ENCODE results near the gene RCAN2.

DNA sequence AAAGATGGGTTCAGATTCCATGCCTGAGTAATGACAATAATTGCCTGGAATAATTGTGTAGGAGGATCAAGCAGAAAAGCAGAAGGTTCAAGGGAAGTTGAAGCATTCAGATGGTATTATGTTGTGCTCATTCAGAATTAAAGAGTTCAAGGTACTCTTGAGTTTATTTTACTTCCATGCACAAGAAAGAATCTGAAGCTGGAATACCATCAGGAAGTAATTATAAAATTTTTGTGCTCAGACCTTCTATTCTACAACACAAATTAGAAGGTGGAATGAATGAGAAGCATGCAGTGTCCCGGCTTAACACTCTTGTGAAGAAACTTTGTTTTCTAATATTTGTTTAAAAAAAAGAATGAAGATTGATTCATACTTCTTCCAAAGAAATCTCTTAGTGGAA lies 181.1 kb downstream of the RCAN2 start:
- TF ChIP-seq, protein P1, sequence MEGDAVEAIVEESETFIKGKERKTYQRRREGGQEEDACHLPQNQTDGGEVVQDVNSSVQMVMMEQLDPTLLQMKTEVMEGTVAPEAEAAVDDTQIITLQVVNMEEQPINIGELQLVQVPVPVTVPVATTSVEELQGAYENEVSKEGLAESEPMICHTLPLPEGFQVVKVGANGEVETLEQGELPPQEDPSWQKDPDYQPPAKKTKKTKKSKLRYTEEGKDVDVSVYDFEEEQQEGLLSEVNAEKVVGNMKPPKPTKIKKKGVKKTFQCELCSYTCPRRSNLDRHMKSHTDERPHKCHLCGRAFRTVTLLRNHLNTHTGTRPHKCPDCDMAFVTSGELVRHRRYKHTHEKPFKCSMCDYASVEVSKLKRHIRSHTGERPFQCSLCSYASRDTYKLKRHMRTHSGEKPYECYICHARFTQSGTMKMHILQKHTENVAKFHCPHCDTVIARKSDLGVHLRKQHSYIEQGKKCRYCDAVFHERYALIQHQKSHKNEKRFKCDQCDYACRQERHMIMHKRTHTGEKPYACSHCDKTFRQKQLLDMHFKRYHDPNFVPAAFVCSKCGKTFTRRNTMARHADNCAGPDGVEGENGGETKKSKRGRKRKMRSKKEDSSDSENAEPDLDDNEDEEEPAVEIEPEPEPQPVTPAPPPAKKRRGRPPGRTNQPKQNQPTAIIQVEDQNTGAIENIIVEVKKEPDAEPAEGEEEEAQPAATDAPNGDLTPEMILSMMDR (IDR thresholded peaks at IDR 0.05), result no peak
- TF ChIP-seq EZH2phosphoT487 (IDR thresholded peaks at IDR 0.05), result no peak
- TF ChIP-seq EZH2 (IDR thresholded peaks at IDR 0.05), result no peak
